ENCODE measurements around the gene MCIDAS. TPM values are rescaled to one million over a fixed set of nuclear protein-coding genes. Genes with fewer than 3 reads are reported as not detected.
A peak's percentile ranks its signal among the peaks of the same experiment; 100 is the strongest.

Gene MCIDAS
- total RNA-seq, 1 donor from 2014 or later: not detected

GRCh38 chr5:55227664-55228430 is 732 bp upstream of the MCIDAS start:
- DNase-seq (ENCODE audit: low spot score): no peak
- peaks cover 6% of the 10 kb centered on the region for H3K36me3 Mint-ChIP-seq (ENCODE audit: low read depth, unreplicated experiment)
- peaks cover 22% of the 10 kb centered on the region for H3K4me1 Mint-ChIP-seq (ENCODE audit: unreplicated experiment)
- no peaks in the 10 kb centered on the region for H3K9me3 Mint-ChIP-seq (ENCODE audit: unreplicated experiment)
- TF ChIP-seq CTCF (IDR thresholded peaks at IDR 0.05; ENCODE audit: unreplicated experiment): no peak
- H3K27ac Mint-ChIP-seq (ENCODE audit: unreplicated experiment): peak overlapping the region; percentile 72
- peak overlapping the region; percentile 85 for H3K4me3 Mint-ChIP-seq (ENCODE audit: unreplicated experiment)
- peaks cover 51% of the 10 kb centered on the region for H3K27me3 Mint-ChIP-seq (ENCODE audit: unreplicated experiment)

GRCh38 chr5:55226027-55226933 is 835 bp downstream of the MCIDAS start:
- TF ChIP-seq CTCF (IDR thresholded peaks at IDR 0.05; ENCODE audit: unreplicated experiment): peak; percentile 87
- H3K9me3 Mint-ChIP-seq (ENCODE audit: unreplicated experiment): no peaks in the 10 kb centered on the region
- DNase-seq (ENCODE audit: low spot score): peak; percentile 72
- H3K27me3 Mint-ChIP-seq (ENCODE audit: unreplicated experiment): peaks cover 46% of the 10 kb centered on the region
- H3K4me3 Mint-ChIP-seq (ENCODE audit: unreplicated experiment): peak overlapping the region; percentile 25
- peaks cover 6% of the 10 kb centered on the region for H3K36me3 Mint-ChIP-seq (ENCODE audit: low read depth, unreplicated experiment)
- H3K27ac Mint-ChIP-seq (ENCODE audit: unreplicated experiment): no peak overlapping the region
- H3K4me1 Mint-ChIP-seq (ENCODE audit: unreplicated experiment): peaks cover 21% of the 10 kb centered on the region

- peaks cover 6% of the 10 kb centered on the region for H3K36me3 Mint-ChIP-seq (ENCODE audit: low read depth, unreplicated experiment)
Measured at GRCh38 chr5:55225346-55225745, 1.8 kb downstream of the MCIDAS start.

GRCh38 chr5:55223812-55224240 is 3.3 kb downstream of the MCIDAS start:
- H3K4me3 Mint-ChIP-seq (ENCODE audit: unreplicated experiment): no peak overlapping the region
- DNase-seq (ENCODE audit: low spot score): no peak
- H3K27me3 Mint-ChIP-seq (ENCODE audit: unreplicated experiment): peaks cover 31% of the 10 kb centered on the region
- H3K9me3 Mint-ChIP-seq (ENCODE audit: unreplicated experiment): no peaks in the 10 kb centered on the region
- H3K4me1 Mint-ChIP-seq (ENCODE audit: unreplicated experiment): peaks cover 21% of the 10 kb centered on the region
- TF ChIP-seq CTCF (IDR thresholded peaks at IDR 0.05; ENCODE audit: unreplicated experiment): no peak
- no peak overlapping the region for H3K27ac Mint-ChIP-seq (ENCODE audit: unreplicated experiment)
- peaks cover 4% of the 10 kb centered on the region for H3K36me3 Mint-ChIP-seq (ENCODE audit: low read depth, unreplicated experiment)

More at GRCh38 chr5:55225346-55225745, 1.8 kb downstream of the MCIDAS start:
- no peak for TF ChIP-seq CTCF (IDR thresholded peaks at IDR 0.05; ENCODE audit: unreplicated experiment)
- Mint-ChIP-seq H3K27me3 (ENCODE audit: unreplicated experiment) (peaks cover 44% of the 10 kb centered on the region), H3K4me1 (ENCODE audit: unreplicated experiment) (peaks cover 21% of the 10 kb centered on the region), H3K4me3 (ENCODE audit: unreplicated experiment) (no peak overlapping the region), H3K9me3 (ENCODE audit: unreplicated experiment) (no peaks in the 10 kb centered on the region), H3K27ac (ENCODE audit: unreplicated experiment) (no peak overlapping the region)
- DNase-seq (ENCODE audit: low spot score): no peak

All from endothelial cell (in vitro differentiated cells).